SK-N-SH treated with all-trans-retinoic acid at 6 μM for 48 hours (cell line): Measurements from ENCODE around the gene MAX.

Experiments used
- BACH2 ChIP-seq: fragments of 250-450 bp; sonication (Bioruptor Pico); IDR thresholded peaks from 2 replicates; pipeline ENCODE4 v1.9.0; 2021; ENCODE audit warnings: mild to moderate bottlenecking, borderline replicate concordance
- ZNF8 ChIP-seq: fragments of 450-650 bp; formaldehyde crosslinking; IDR thresholded peaks from 2 replicates; pipeline ENCODE4 v1.5.0; 2020; ENCODE audit warnings: mild to moderate bottlenecking, moderate library complexity

- TF ChIP-seq ZNF8: no peak
- no peak for TF ChIP-seq BACH2 (CRISPR knock-in tag)
These were observed 31.8 kb downstream of the MAX start for GRCh38 chr14:65070471-65070976.
